DOHH2 (cell line): Measurements from ENCODE around the gene CCDC149.

ENCODE experiments used
- EZH2phosphoT487 ChIP-seq: fragments of 200-600 bp; sonication (generic); IDR thresholded peaks from 2 replicates; pipeline ENCODE4 v1.6.1; 2017; ENCODE audit warnings: borderline replicate concordance, mild to moderate bottlenecking, antibody characterized with exemption, low read length, moderate library complexity, mixed read lengths
- TF ChIP-seq, protein P1 (sequence below): fragments of 200-600 bp; sonication (generic); IDR thresholded peaks from one replicate; pipeline ENCODE4 v1.5.1; 2014; ENCODE audit warnings: antibody characterized with exemption, mild to moderate bottlenecking, low read depth, low read length; ENCODE audit not compliant: poor library complexity, severe bottlenecking

DNA sequence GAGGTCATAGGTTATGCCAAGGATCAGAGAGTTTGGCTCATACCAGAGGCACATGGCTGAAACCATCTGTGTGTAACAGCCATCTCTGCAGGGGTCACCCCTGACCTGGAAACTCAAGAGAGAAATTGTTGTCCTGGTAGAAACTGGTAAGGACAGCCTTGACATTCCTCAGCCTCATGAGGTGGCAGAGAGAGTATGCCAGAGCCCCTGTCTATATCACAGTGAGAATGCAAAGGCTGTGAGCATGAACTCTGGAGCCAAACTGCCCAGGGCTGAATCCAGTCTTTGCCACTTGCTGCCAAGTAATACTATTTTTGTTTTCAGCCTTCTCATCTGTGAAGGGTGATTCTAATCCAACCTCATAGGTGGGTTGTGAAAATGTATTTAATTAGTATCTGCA lies 37.1 kb upstream of the CCDC149 start:
- TF ChIP-seq, protein P1, sequence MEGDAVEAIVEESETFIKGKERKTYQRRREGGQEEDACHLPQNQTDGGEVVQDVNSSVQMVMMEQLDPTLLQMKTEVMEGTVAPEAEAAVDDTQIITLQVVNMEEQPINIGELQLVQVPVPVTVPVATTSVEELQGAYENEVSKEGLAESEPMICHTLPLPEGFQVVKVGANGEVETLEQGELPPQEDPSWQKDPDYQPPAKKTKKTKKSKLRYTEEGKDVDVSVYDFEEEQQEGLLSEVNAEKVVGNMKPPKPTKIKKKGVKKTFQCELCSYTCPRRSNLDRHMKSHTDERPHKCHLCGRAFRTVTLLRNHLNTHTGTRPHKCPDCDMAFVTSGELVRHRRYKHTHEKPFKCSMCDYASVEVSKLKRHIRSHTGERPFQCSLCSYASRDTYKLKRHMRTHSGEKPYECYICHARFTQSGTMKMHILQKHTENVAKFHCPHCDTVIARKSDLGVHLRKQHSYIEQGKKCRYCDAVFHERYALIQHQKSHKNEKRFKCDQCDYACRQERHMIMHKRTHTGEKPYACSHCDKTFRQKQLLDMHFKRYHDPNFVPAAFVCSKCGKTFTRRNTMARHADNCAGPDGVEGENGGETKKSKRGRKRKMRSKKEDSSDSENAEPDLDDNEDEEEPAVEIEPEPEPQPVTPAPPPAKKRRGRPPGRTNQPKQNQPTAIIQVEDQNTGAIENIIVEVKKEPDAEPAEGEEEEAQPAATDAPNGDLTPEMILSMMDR = no peak
- TF ChIP-seq EZH2phosphoT487 = no peak
